GM18861 (cell line): Measurements from ENCODE around the gene GRHPR.
A peak's percentile ranks its signal among the peaks of the same experiment; 100 is the strongest.
"Not testable (repeated sequence)": the region's sequence is repeated elsewhere in the genome, so short reads cannot be mapped to it uniquely, and the experiment has no call there.

Experiments
- ATAC-seq: cut with Tn5 transposase; IDR thresholded peaks from one replicate; pipeline ENCODE4 v1.9.1; 2021; ENCODE audit not compliant: unreplicated experiment

The GRHPR gene

GRCh38 chr9:37476930-37477329 is 54.4 kb downstream of the GRHPR start:
- no peak for ATAC-seq

GRCh38 chr9:37477443-37477842 is 54.9 kb downstream of the GRHPR start:
- ATAC-seq = not testable (repeated sequence)

- not testable (repeated sequence) for ATAC-seq
These were observed 55.6 kb downstream of the GRHPR start for GRCh38 chr9:37477987-37478619.

GRCh38 chr9:37480759-37481158 is 58.3 kb downstream of the GRHPR start:
- ATAC-seq = no peak

- peak; percentile 89 for ATAC-seq
These were observed 63.1 kb downstream of the GRHPR start, which contains the start of gene POLR1E for GRCh38 chr9:37485389-37486255. TSS of gene POLR1E (plus strand) at chr9:37485948. CDS start at chr9:37486048, 100 bp downstream.

GRCh38 chr9:37486256-37486615 is 63.7 kb downstream of the GRHPR start:
- no peak for ATAC-seq
